H9 (cell line): ENCODE results near the gene CPLX4. TPM values are rescaled to one million over a fixed set of nuclear protein-coding genes. Genes with fewer than 3 reads are reported as not detected.

Experiments used
- DNase-seq: peaks from one replicate; pipeline ENCODE4 v3.0.0-alpha.2; 2017
- H2AFZ ChIP-seq: one replicate; pipeline ENCODE4 v1.6.1; 2013; ENCODE audit warnings: mild to moderate bottlenecking, low read length, control low read depth, moderate library complexity
- H2AK5ac ChIP-seq: 2 replicates; pipeline ENCODE4 v1.6.1; 2013; ENCODE audit warnings: low read length, control low read depth, mixed read lengths; ENCODE audit not compliant: insufficient read length
- H2BK120ac ChIP-seq: one replicate; pipeline ENCODE4 v1.6.1; 2013; ENCODE audit warnings: low read depth, mild to moderate bottlenecking, low read length, control low read depth, inconsistent platforms; ENCODE audit not compliant: poor library complexity, severe bottlenecking
- H2BK12ac ChIP-seq: 2 replicates; pipeline ENCODE4 v1.6.1; 2013; ENCODE audit warnings: low read length, control low read depth, mixed read lengths, low read depth; ENCODE audit not compliant: insufficient read length
- H2BK15ac ChIP-seq: 2 replicates; pipeline ENCODE4 v1.6.1; 2013; ENCODE audit warnings: low read depth, low read length, control low read depth
- H2BK20ac ChIP-seq: one replicate; pipeline ENCODE4 v1.6.1; 2013; ENCODE audit warnings: low read depth, mild to moderate bottlenecking, low read length, control low read depth, inconsistent platforms; ENCODE audit not compliant: poor library complexity, severe bottlenecking
- H2BK5ac ChIP-seq: 2 replicates; pipeline ENCODE4 v1.6.1; 2013; ENCODE audit warnings: low read length, control low read depth, mixed read lengths; ENCODE audit not compliant: insufficient read length
- H3K14ac ChIP-seq: 2 replicates; pipeline ENCODE4 v1.6.1; 2013; ENCODE audit warnings: low read length, control low read depth; ENCODE audit not compliant: insufficient read depth
- H3K18ac ChIP-seq: 2 replicates; pipeline ENCODE4 v1.6.1; 2013; ENCODE audit warnings: low read depth, mild to moderate bottlenecking, mixed read lengths, low read length, control low read depth; ENCODE audit not compliant: insufficient read length
- H3K23ac ChIP-seq: 2 replicates; pipeline ENCODE4 v1.6.1; 2013; ENCODE audit warnings: low read length, control low read depth, mixed read lengths, low read depth; ENCODE audit not compliant: insufficient read length
- H3K23me2 ChIP-seq: 2 replicates; pipeline ENCODE4 v1.6.1; 2013; ENCODE audit warnings: low read depth, mild to moderate bottlenecking, mixed read lengths, low read length, control low read depth; ENCODE audit not compliant: insufficient read length, poor library complexity, severe bottlenecking
- H3K27ac ChIP-seq: 2 replicates; pipeline ENCODE4 v1.5.1; 2013; ENCODE audit warnings: low read length, control low read depth, mixed read lengths, low read depth; ENCODE audit not compliant: insufficient read length
- H3K27me3 ChIP-seq: 2 replicates; pipeline ENCODE4 v1.6.1; 2013; ENCODE audit warnings: low read length, control low read depth, inconsistent platforms; ENCODE audit not compliant: insufficient read depth
- H3K4ac ChIP-seq: 2 replicates; pipeline ENCODE4 v1.6.1; 2013; ENCODE audit warnings: low read depth, mild to moderate bottlenecking, control low read depth, inconsistent platforms, low read length, moderate library complexity
- H3K4me1 ChIP-seq: 2 replicates; pipeline ENCODE4 v1.6.1; 2013; ENCODE audit warnings: low read length, control low read depth, inconsistent platforms; ENCODE audit not compliant: insufficient read depth
- H3K4me2 ChIP-seq: 2 replicates; pipeline ENCODE4 v1.6.1; 2013; ENCODE audit warnings: low read length, control low read depth, mixed read lengths; ENCODE audit not compliant: insufficient read length, insufficient read depth
- H3K56ac ChIP-seq: 2 replicates; pipeline ENCODE4 v1.6.1; 2013; ENCODE audit warnings: low read depth, mild to moderate bottlenecking, mixed read lengths, low read length, control low read depth; ENCODE audit not compliant: insufficient read length
- H3K79me1 ChIP-seq: 2 replicates; pipeline ENCODE4 v1.6.1; 2013; ENCODE audit warnings: low read depth, mild to moderate bottlenecking, moderate library complexity, low read length, control low read depth, inconsistent platforms; ENCODE audit not compliant: insufficient read depth, poor library complexity, severe bottlenecking
- H3K79me2 ChIP-seq: 2 replicates; pipeline ENCODE4 v1.6.1; 2013; ENCODE audit warnings: low read length, control low read depth, inconsistent platforms; ENCODE audit not compliant: insufficient read depth
- H3K9ac ChIP-seq: 2 replicates; pipeline ENCODE4 v1.6.1; 2013; ENCODE audit warnings: low read length, control low read depth, mixed read lengths; ENCODE audit not compliant: insufficient read length; ENCODE audit errors: extremely low read depth
- H3K9me3 ChIP-seq: one replicate; pipeline ENCODE4 v1.6.1; 2013; ENCODE audit warnings: low read depth, low read length, inconsistent platforms; ENCODE audit not compliant: control insufficient read depth
- H3T11ph ChIP-seq: one replicate; pipeline ENCODE4 v1.6.1; 2013; ENCODE audit warnings: mild to moderate bottlenecking, low read length, control low read depth, inconsistent platforms
- H4K20me1 ChIP-seq: one replicate; pipeline ENCODE4 v1.6.1; 2013; ENCODE audit not compliant: control insufficient read depth, insufficient read length, insufficient read depth
- H4K5ac ChIP-seq: 2 replicates; pipeline ENCODE4 v1.6.1; 2013; ENCODE audit warnings: low read depth, mild to moderate bottlenecking, mixed read lengths, low read length, control low read depth; ENCODE audit not compliant: insufficient read length
- H4K8ac ChIP-seq: replicated peaks from 2 replicates; pipeline ENCODE4 v1.6.1; 2013; ENCODE audit warnings: low read length, control low read depth, mixed read lengths, low read depth; ENCODE audit not compliant: insufficient read length
- H4K91ac ChIP-seq: 2 replicates; pipeline ENCODE4 v1.6.1; 2013; ENCODE audit warnings: low read depth, mild to moderate bottlenecking, moderate library complexity, mixed read lengths, low read length, control low read depth; ENCODE audit not compliant: insufficient read length
- H3K27ac Mint-ChIP-seq, 3 experiments: 2 replicates in 2 of 3; 3 replicates in 1 of 3; pipeline ENCODE4 v1.8.0; 2020 to 2021; ENCODE audit warnings: mixed read lengths in 3 of 3, mild to moderate bottlenecking in 1 of 3, moderate library complexity in 1 of 3
- H3K27me3 Mint-ChIP-seq: 2 replicates; pipeline ENCODE4 v1.8.0; 2021; ENCODE audit warnings: low read depth, mild to moderate bottlenecking, moderate library complexity, mixed read lengths
- H3K36me3 Mint-ChIP-seq, 3 experiments: 2 replicates in 2 of 3; 3 replicates in 1 of 3; pipeline ENCODE4 v1.8.0; 2020 to 2021; ENCODE audit warnings: low read depth in 3 of 3, mixed read lengths in 3 of 3; ENCODE audit not compliant: insufficient read depth in 1 of 3
- H3K4me1 Mint-ChIP-seq, 2 experiments: 2 replicates each; pipeline ENCODE4 v1.8.0; 2020; ENCODE audit warnings: mixed read lengths in 2 of 2
- H3K4me3 Mint-ChIP-seq, 2 experiments: 2 replicates in 1 of 2; 3 replicates in 1 of 2; pipeline ENCODE4 v1.8.0; 2020 to 2021; ENCODE audit warnings: mild to moderate bottlenecking in 2 of 2, mixed read lengths in 2 of 2, moderate library complexity in 1 of 2
- H3K9me3 Mint-ChIP-seq, 2 experiments: 2 replicates in 1 of 2; 3 replicates in 1 of 2; pipeline ENCODE4 v1.8.0; 2020; ENCODE audit warnings: mild to moderate bottlenecking in 2 of 2, mixed read lengths in 2 of 2, moderate library complexity in 1 of 2
- WGBS: extraction: QIAGEN DNeasy Blood & Tissue Kit; methylation state at CpG from one replicate; pipeline ENCODE4 v1.1.7; 2013; ENCODE audit warnings: missing lambda C conversion rate, low lambda C conversion rate, mixed read lengths; ENCODE audit not compliant: insufficient read length; ENCODE audit errors: extremely low coverage; 5-methylcytosine and 5-hydroxymethylcytosine counted together
- total RNA-seq: library from RNA; stranded (reverse); gene quantifications from 2 replicates; pipeline ENCODE4 v1.2.1, GENCODE V29; 2021
- TF ChIP-seq, protein P1 (sequence below): fragments of 200-600 bp; sonication (generic); conservative IDR thresholded peaks from 3 replicates; pipeline ENCODE4 v1.8.0; 2021; ENCODE audit warnings: antibody characterized with exemption, mild to moderate bottlenecking

CPLX4 gene
- total RNA-seq, 1 experiment from 2014 or later, result not detected

GRCh38 chr18:59353079-59353680 is 34.7 kb upstream of the CPLX4 start:
- H2AFZ ChIP-seq, result no peak overlapping the region
- no peaks in the 10 kb centered on the region for H3K9me3 ChIP-seq
- no peak overlapping the region for H3K9ac ChIP-seq
- Mint-ChIP-seq H3K9me3 (no peaks in the 10 kb centered on the region), H3K27me3 (no peaks in the 10 kb centered on the region), H3K4me3 (no peak overlapping the region), H3K4me1 (peaks cover 10 to 12% of the 10 kb centered on the region in 2 experiments), H3K36me3 (peaks cover 32 to 68% (median 65%) of the 10 kb centered on the region in 3 experiments), H3K27ac (no peak overlapping the region)
- no peaks in the 10 kb centered on the region for H3K27me3 ChIP-seq
- no peaks in the 10 kb centered on the region for H3K4me1 ChIP-seq
- no peak overlapping the region for H3K14ac ChIP-seq
- no peak overlapping the region for H2BK120ac ChIP-seq
- peaks cover 5% of the 10 kb centered on the region for H3K79me1 ChIP-seq
- no CpG with 5 or more reads among the region's 4 CpGs for WGBS
- no peak overlapping the region for H3K4ac ChIP-seq
- no peaks in the 10 kb centered on the region for H3K23me2 ChIP-seq
- no peak overlapping the region for H4K5ac ChIP-seq
- H3T11ph ChIP-seq, result no peak overlapping the region
- no peak overlapping the region for H3K4me2 ChIP-seq
- H2BK5ac ChIP-seq, result no peak overlapping the region
- H3K18ac ChIP-seq, result no peak overlapping the region
- DNase-seq, result no peak
- no peak overlapping the region for H4K8ac ChIP-seq
- no peak overlapping the region for H2AK5ac ChIP-seq
- no peak overlapping the region for H3K23ac ChIP-seq
- no peak overlapping the region for H3K56ac ChIP-seq
- H2BK15ac ChIP-seq, result no peak overlapping the region
- TF ChIP-seq, protein P1, sequence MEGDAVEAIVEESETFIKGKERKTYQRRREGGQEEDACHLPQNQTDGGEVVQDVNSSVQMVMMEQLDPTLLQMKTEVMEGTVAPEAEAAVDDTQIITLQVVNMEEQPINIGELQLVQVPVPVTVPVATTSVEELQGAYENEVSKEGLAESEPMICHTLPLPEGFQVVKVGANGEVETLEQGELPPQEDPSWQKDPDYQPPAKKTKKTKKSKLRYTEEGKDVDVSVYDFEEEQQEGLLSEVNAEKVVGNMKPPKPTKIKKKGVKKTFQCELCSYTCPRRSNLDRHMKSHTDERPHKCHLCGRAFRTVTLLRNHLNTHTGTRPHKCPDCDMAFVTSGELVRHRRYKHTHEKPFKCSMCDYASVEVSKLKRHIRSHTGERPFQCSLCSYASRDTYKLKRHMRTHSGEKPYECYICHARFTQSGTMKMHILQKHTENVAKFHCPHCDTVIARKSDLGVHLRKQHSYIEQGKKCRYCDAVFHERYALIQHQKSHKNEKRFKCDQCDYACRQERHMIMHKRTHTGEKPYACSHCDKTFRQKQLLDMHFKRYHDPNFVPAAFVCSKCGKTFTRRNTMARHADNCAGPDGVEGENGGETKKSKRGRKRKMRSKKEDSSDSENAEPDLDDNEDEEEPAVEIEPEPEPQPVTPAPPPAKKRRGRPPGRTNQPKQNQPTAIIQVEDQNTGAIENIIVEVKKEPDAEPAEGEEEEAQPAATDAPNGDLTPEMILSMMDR, result no peak
- H3K27ac ChIP-seq, result no peak overlapping the region
- no peak overlapping the region for H2BK20ac ChIP-seq
- no peaks in the 10 kb centered on the region; the same call in 1 of the 2 replicates for H3K79me2 ChIP-seq
- no peak overlapping the region for H4K91ac ChIP-seq
- H2BK12ac ChIP-seq, result no peak overlapping the region
- H4K20me1 ChIP-seq, result no peaks in the 10 kb centered on the region
